ENCODE data around the gene NT5DC2.

GRCh38 chr3:52479877-52480575 lies 53.6 kb downstream of the NT5DC2 start:
- TF ChIP-seq CTCF (conservative IDR thresholded peaks at IDR 0.05) (no peak), EZH2 (IDR thresholded peaks at IDR 0.05; ENCODE audit: low read depth) (no peak)

All from PC-9 (cell line).